SK-MEL-5 (cell line): Measurements from ENCODE around the gene PSD2. TPM values are rescaled to one million over a fixed set of nuclear protein-coding genes. Genes with fewer than 3 reads are reported as not detected.

ENCODE experiments used
- small RNA-seq, 2 experiments: library from RNA; depleted of rRNA; stranded (forward); fragments of <200 nt; gene quantifications; one replicate each; pipeline ENCODE3, GENCODE V24; 2014
- total RNA-seq: library from RNA; depleted of rRNA; stranded (reverse); fragments of >200 nt; shearing (Covaris generic); gene quantifications from 2 replicates; pipeline ENCODE4 v1.2.3, GENCODE V29; 2014; rRNA removed

PSD2 gene
- total RNA-seq, 1 experiment from 2014 or later, result 0.08 TPM

Small RNAs within 50 kb of the gene (small RNA-seq; reads per million reads assigned to genes)
- gene AC008667.4, result 0 reads per million in 2 experiments

Other genes with a start within 250 kb of the PSD2 start
- 57.4 and 70.7 TPM in 2 replicates for gene UBE2D2, start 234.5 kb upstream of the PSD2 start, total RNA-seq
- gene CXXC5, start 147.5 kb upstream of the PSD2 start, total RNA-seq, result 14.7 and 16.6 TPM in 2 replicates
- 7.3 and 7.8 TPM in 2 replicates for gene NRG2, start 247.5 kb downstream of the PSD2 start, total RNA-seq